Panc1 (cell line): ENCODE data around the gene GNE. TPM values are rescaled to one million over a fixed set of nuclear protein-coding genes. Genes with fewer than 3 reads are reported as not detected.

ENCODE experiments used
- ATAC-seq: fragments of 200-7000 bp; cut with Tn5 transposase; 2 replicates; pipeline ENCODE4 v1.9.1; 2020; ENCODE audit warnings: mild to moderate bottlenecking, moderate library complexity
- BruUV-seq: library from RNA; stranded (reverse); fragments of 400-500 nt; replicated peaks from 2 replicates; lab custom pipeline; 2021; lab: Mats Ljungman, UMichigan
- CTCF ChIA-PET: fragments of 300-600 bp; sonication (Branson Sonifier 250); formaldehyde crosslinking; loops from one replicate; lab custom pipeline; 2022; ENCODE audit warnings: antibody characterized with exemption; lab: Charles Lee
- POLR2A ChIA-PET: fragments of 300-600 bp; sonication (Branson Sonifier 250); formaldehyde crosslinking; loops from one replicate; lab custom pipeline; 2022; ENCODE audit warnings: antibody characterized with exemption; lab: Charles Lee
- DNase-seq: peaks from one replicate; pipeline ENCODE4 v3.0.0-alpha.2; 2010; ENCODE audit warnings: low read depth, low spot score
- H3K27ac ChIP-seq: 2 replicates; pipeline ENCODE4 v1.5.1; 2011; ENCODE audit warnings: mild to moderate bottlenecking, low read length, inconsistent platforms
- H3K27me3 ChIP-seq: fragments of 200-500 bp; sonication (Bioruptor generic); 2 replicates; pipeline ENCODE4 v1.6.0; 2014; ENCODE audit warnings: low read length, inconsistent platforms; ENCODE audit not compliant: control insufficient read depth, insufficient read depth
- H3K36me3 ChIP-seq: fragments of 200-500 bp; sonication (Bioruptor generic); 2 replicates; pipeline ENCODE4 v1.5.1; 2014; ENCODE audit warnings: inconsistent platforms, mild to moderate bottlenecking, low read length, moderate library complexity; ENCODE audit not compliant: control insufficient read depth, insufficient read depth
- H3K4me1 ChIP-seq: 2 replicates; pipeline ENCODE4 v1.5.1; 2011; ENCODE audit warnings: inconsistent platforms, mild to moderate bottlenecking, low read length, moderate library complexity; ENCODE audit not compliant: control insufficient read depth, insufficient read depth
- H3K4me3 ChIP-seq, 2 experiments: 2 replicates each; pipeline ENCODE4 v1.5.1; 2011 to 2012; ENCODE audit warnings: low read depth in 2 of 2, low read length in 2 of 2, mild to moderate bottlenecking in 2 of 2, inconsistent platforms in 1 of 2, moderate library complexity in 1 of 2
- H3K9me3 ChIP-seq: fragments of 200-500 bp; sonication (Bioruptor generic); 2 replicates; pipeline ENCODE4 v1.5.1; 2014; ENCODE audit warnings: low read depth, mild to moderate bottlenecking, inconsistent platforms, low read length, moderate library complexity; ENCODE audit not compliant: control insufficient read depth, insufficient read depth
- POLR2AphosphoS5 ChIP-seq: IDR thresholded peaks from 2 replicates; pipeline ENCODE4 v1.6.1; 2012; ENCODE audit warnings: mild to moderate bottlenecking, low read depth, low read length, moderate library complexity
- SIN3A ChIP-seq: IDR thresholded peaks from 2 replicates; pipeline ENCODE4 v1.6.1; 2012; ENCODE audit warnings: low read depth, mild to moderate bottlenecking, low read length, moderate library complexity, borderline replicate concordance; ENCODE audit not compliant: insufficient read depth
- TCF7L2 ChIP-seq: IDR thresholded peaks from 2 replicates; pipeline ENCODE4 v1.6.1; 2011; ENCODE audit warnings: mild to moderate bottlenecking, low read depth, low read length, inconsistent platforms
- in situ Hi-C: cut with HindIII; loops from 2 replicates; pipeline ENCODE4 v1.10.0; 2016; ENCODE audit warnings: low sequenced_read_pairs, low pct_unique_long_range_greater_than_20kb
- intact Hi-C: fragments of 100-400 bp; cut with micrococcal nuclease; formaldehyde crosslinking; loops from one replicate; pipeline ENCODE4 v1.10.0; 2022; ENCODE audit not compliant: unreplicated experiment
- total RNA-seq: library from RNA; stranded (reverse); gene quantifications from one replicate; pipeline ENCODE4 v1.2.1, GENCODE V29; 2021; ENCODE audit not compliant: unreplicated experiment
- TF ChIP-seq, protein P1 (sequence below): fragments of 450-650 bp; IDR thresholded peaks from 2 replicates; pipeline ENCODE4 v1.5.1; 2017; ENCODE audit warnings: mild to moderate bottlenecking
- TF ChIP-seq, protein P2 (sequence below), 2 experiments: IDR thresholded peaks; 2 replicates each; pipeline ENCODE4 v1.6.1; 2011 to 2012; ENCODE audit warnings: low read depth in 2 of 2, control low read depth in 1 of 2, low read length in 1 of 2, mild to moderate bottlenecking in 1 of 2, moderate library complexity in 1 of 2; ENCODE audit not compliant: insufficient read depth in 1 of 2

Gene GNE
- total RNA-seq, 1 experiment from 2014 or later = 107 TPM

DNA sequence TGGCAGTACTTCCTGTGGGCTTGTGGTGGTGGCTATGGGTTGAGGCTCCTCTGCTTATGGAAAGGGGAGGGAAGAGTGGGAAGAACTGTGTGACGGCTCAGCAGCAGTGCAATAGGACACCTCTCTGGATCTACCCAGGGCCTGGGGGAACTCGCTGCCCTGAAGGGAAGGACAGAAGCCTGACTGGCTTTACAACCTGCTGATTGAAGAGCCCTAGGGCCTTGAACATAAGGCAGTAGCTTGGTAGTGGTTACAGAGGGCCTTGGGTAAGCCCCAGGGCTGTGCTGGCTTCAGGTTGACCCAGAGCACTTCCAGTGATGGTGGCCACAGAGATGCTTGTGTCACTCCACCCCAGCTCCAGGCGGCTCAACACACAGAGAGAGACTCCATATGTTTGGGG is 83.5 kb downstream of the GNE start:
- CTCF ChIA-PET = no interaction called here
- TF ChIP-seq, protein P1, sequence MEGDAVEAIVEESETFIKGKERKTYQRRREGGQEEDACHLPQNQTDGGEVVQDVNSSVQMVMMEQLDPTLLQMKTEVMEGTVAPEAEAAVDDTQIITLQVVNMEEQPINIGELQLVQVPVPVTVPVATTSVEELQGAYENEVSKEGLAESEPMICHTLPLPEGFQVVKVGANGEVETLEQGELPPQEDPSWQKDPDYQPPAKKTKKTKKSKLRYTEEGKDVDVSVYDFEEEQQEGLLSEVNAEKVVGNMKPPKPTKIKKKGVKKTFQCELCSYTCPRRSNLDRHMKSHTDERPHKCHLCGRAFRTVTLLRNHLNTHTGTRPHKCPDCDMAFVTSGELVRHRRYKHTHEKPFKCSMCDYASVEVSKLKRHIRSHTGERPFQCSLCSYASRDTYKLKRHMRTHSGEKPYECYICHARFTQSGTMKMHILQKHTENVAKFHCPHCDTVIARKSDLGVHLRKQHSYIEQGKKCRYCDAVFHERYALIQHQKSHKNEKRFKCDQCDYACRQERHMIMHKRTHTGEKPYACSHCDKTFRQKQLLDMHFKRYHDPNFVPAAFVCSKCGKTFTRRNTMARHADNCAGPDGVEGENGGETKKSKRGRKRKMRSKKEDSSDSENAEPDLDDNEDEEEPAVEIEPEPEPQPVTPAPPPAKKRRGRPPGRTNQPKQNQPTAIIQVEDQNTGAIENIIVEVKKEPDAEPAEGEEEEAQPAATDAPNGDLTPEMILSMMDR = no peak
- TF ChIP-seq POLR2AphosphoS5 = no peak
- TF ChIP-seq, protein P2, sequence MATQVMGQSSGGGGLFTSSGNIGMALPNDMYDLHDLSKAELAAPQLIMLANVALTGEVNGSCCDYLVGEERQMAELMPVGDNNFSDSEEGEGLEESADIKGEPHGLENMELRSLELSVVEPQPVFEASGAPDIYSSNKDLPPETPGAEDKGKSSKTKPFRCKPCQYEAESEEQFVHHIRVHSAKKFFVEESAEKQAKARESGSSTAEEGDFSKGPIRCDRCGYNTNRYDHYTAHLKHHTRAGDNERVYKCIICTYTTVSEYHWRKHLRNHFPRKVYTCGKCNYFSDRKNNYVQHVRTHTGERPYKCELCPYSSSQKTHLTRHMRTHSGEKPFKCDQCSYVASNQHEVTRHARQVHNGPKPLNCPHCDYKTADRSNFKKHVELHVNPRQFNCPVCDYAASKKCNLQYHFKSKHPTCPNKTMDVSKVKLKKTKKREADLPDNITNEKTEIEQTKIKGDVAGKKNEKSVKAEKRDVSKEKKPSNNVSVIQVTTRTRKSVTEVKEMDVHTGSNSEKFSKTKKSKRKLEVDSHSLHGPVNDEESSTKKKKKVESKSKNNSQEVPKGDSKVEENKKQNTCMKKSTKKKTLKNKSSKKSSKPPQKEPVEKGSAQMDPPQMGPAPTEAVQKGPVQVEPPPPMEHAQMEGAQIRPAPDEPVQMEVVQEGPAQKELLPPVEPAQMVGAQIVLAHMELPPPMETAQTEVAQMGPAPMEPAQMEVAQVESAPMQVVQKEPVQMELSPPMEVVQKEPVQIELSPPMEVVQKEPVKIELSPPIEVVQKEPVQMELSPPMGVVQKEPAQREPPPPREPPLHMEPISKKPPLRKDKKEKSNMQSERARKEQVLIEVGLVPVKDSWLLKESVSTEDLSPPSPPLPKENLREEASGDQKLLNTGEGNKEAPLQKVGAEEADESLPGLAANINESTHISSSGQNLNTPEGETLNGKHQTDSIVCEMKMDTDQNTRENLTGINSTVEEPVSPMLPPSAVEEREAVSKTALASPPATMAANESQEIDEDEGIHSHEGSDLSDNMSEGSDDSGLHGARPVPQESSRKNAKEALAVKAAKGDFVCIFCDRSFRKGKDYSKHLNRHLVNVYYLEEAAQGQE (IDR thresholded peaks at IDR 0.05; ENCODE audit: insufficient read depth in 1 of 2, low read depth in 2 of 2, low read length in 1 of 2) = no peak
- TF ChIP-seq TCF7L2 = no peak
- no peak for TF ChIP-seq SIN3A
- intact Hi-C loops (no loop called here), in situ Hi-C loops (no loop called here)
- H3K4me1 ChIP-seq = no peaks in the 10 kb centered on the region
- no peaks in the 10 kb centered on the region for H3K27me3 ChIP-seq
- no peak overlapping the region for H3K4me3 ChIP-seq
- POLR2A ChIA-PET = interaction anchor here (0.6 kb wide), 1 partner anchor 12 kb away, joined by 4 read pairs; no protein-coding TSS in a partner anchor
- DNase-seq (no peak), ATAC-seq (0 out of 2 replicates have a peak, but pooled peaks have one; percentile 28)
- no peaks in the 10 kb centered on the region for H3K36me3 ChIP-seq
- BruUV-seq = no TSS peak
- H3K27ac ChIP-seq = no peak overlapping the region
- no peaks in the 10 kb centered on the region for H3K9me3 ChIP-seq

DNA sequence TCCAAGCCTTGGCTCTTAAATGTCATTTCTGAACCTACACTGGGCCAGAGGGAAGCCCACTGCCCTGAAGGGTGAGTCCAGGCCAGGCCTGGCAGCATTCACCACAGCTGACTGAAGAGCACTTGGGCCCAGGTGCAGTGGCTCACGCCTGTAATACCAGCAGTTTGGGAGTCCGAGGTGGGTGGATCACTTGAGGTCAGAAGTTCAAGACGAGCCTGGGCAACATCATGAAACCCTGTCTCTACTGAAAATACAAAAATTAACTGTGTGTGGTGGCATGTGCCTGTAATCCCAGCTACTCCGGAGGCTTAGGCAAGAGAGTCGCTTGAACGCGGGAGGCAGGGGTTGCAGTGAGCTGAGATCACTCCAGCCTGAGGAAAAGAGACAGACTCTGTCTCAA is 84.0 kb downstream of the GNE start:
- DNase-seq = no peak
- Histone ChIP-seq H3K27ac (no peak overlapping the region), H3K9me3 (no peaks in the 10 kb centered on the region), H3K4me1 (no peaks in the 10 kb centered on the region), H3K36me3 (no peaks in the 10 kb centered on the region), H3K4me3 (no peak overlapping the region), H3K27me3 (no peaks in the 10 kb centered on the region)
- TF ChIP-seq, protein P1 = no peak
- TF ChIP-seq POLR2AphosphoS5 (no peak), TCF7L2 (no peak), SIN3A (no peak)
- TF ChIP-seq, protein P2 (IDR thresholded peaks at IDR 0.05; ENCODE audit: insufficient read depth in 1 of 2, low read depth in 2 of 2, low read length in 1 of 2) = no peak
- ATAC-seq = no peak
- BruUV-seq = no TSS peak
- in situ Hi-C loops = no loop called here
- CTCF ChIA-PET = no interaction called here
- intact Hi-C loops = no loop called here
- POLR2A ChIA-PET = interaction anchor here (0.6 kb wide), 2 partner anchors 13 to 839 kb away, joined by 3 to 4 read pairs; no protein-coding TSS in a partner anchor
